ENCODE results near the gene BTAF1. TPM values are rescaled to one million over a fixed set of nuclear protein-coding genes. Genes with fewer than 3 reads are reported as not detected.
"Not testable (repeated sequence)": the region's sequence is repeated elsewhere in the genome, so short reads cannot be mapped to it uniquely, and the experiment has no call there.

Gene BTAF1
- total RNA-seq, 1 experiment from 2014 or later: 42.5 TPM

DNA sequence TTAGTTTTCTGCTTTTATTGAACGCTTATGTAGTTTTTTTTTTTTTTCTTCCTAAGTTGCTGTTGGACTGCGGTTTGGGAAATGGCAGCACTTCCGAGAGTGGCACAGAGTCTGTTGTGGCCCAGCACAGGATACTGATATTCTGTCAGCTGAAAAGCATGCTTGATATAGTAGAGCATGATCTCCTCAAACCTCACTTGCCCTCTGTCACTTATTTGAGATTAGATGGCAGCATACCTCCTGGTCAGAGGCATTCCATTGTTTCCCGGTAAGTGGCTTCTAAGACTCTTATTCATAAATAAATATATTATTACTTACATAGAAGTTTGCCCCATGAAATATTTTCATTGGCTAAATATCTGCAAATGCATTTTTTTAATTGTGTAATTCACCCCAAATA, 101.1 kb downstream of the BTAF1 start:
- Histone ChIP-seq H3K36me3 (ENCODE audit: control insufficient read depth in 1 of 2, insufficient read depth in 2 of 2, low read length in 2 of 2) (peaks cover 17 to 38% of the 10 kb centered on the region in 2 experiments), H3K4me3 (replicated peaks in 1 of 2; ENCODE audit: low read depth in 1 of 2, low read length in 2 of 2) (no peak overlapping the region), H3K27me3 (ENCODE audit: insufficient read depth, low read length) (no peaks in the 10 kb centered on the region), H3K4me1 (ENCODE audit: control insufficient read depth in 1 of 2, insufficient read depth in 2 of 2, low read length in 2 of 2) (peaks cover 0 to 4% of the 10 kb centered on the region in 2 experiments; a peak in 1 of 4 replicates), H4K20me1 (ENCODE audit: insufficient read depth) (no peaks in the 10 kb centered on the region), H3K4me2 (ENCODE audit: low read length) (no peak overlapping the region), H2AFZ (ENCODE audit: low read depth, low read length, poor library complexity, severe bottlenecking) (no peak overlapping the region), H3K79me2 (ENCODE audit: insufficient read depth, low read length) (no peaks in the 10 kb centered on the region), H3K9me2 (ENCODE audit: insufficient read depth) (no peaks in the 10 kb centered on the region), H3K9ac (ENCODE audit: low read length) (no peak overlapping the region), H3K27ac (ENCODE audit: low read depth, low read length) (no peak overlapping the region), H3K9me3 (ENCODE audit: control insufficient read depth in 1 of 2, insufficient read depth in 1 of 2, low read depth in 1 of 2, low read length in 2 of 2) (no peaks in the 10 kb centered on the region)
- CTCF ChIA-PET: no interaction called here
- TF ChIP-seq CEBPB (IDR thresholded peaks at IDR 0.05; ENCODE audit: low read depth): no peak
- TF ChIP-seq POLR2A (IDR thresholded peaks at IDR 0.05; ENCODE audit: borderline replicate concordance, extremely low read depth, insufficient read depth, insufficient read length): no peak
- TF ChIP-seq, protein P1, sequence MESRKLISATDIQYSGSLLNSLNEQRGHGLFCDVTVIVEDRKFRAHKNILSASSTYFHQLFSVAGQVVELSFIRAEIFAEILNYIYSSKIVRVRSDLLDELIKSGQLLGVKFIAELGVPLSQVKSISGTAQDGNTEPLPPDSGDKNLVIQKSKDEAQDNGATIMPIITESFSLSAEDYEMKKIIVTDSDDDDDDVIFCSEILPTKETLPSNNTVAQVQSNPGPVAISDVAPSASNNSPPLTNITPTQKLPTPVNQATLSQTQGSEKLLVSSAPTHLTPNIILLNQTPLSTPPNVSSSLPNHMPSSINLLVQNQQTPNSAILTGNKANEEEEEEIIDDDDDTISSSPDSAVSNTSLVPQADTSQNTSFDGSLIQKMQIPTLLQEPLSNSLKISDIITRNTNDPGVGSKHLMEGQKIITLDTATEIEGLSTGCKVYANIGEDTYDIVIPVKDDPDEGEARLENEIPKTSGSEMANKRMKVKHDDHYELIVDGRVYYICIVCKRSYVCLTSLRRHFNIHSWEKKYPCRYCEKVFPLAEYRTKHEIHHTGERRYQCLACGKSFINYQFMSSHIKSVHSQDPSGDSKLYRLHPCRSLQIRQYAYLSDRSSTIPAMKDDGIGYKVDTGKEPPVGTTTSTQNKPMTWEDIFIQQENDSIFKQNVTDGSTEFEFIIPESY (IDR thresholded peaks at IDR 0.05; ENCODE audit: extremely low read depth, insufficient replicate concordance, low read length): no peak
- TF ChIP-seq EGR1 (IDR thresholded peaks at IDR 0.05; ENCODE audit: low read depth): no peak
- no peak for TF ChIP-seq TCF7L2 (IDR thresholded peaks at IDR 0.05; ENCODE audit: borderline replicate concordance, extremely low read depth, insufficient read depth, insufficient read length)
- no peak for TF ChIP-seq SRF (IDR thresholded peaks at IDR 0.05; ENCODE audit: low read depth)
- TF ChIP-seq, protein P2, sequence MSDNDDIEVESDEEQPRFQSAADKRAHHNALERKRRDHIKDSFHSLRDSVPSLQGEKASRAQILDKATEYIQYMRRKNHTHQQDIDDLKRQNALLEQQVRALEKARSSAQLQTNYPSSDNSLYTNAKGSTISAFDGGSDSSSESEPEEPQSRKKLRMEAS (IDR thresholded peaks at IDR 0.05): no peak
- no peak for TF ChIP-seq ELF1 (IDR thresholded peaks at IDR 0.05; ENCODE audit: borderline replicate concordance, low read depth)
- no peak for TF ChIP-seq SP1 (IDR thresholded peaks at IDR 0.05; ENCODE audit: low read depth)
- ATAC-seq (no peak), DNase-seq (ENCODE audit: low read depth, low spot score) (no peak)
- POLR2A ChIA-PET: no interaction called here
- intact Hi-C loops (cut with micrococcal nuclease): no loop called here
- RAD21 ChIA-PET (ENCODE audit: low non-redundant PET in 1 of 2, low total read pairs in 2 of 2, uncharacterized antibody in 2 of 2, unreplicated experiment in 2 of 2): no interaction called here
- BruUV-seq (replicated peaks): no TSS peak

DNA sequence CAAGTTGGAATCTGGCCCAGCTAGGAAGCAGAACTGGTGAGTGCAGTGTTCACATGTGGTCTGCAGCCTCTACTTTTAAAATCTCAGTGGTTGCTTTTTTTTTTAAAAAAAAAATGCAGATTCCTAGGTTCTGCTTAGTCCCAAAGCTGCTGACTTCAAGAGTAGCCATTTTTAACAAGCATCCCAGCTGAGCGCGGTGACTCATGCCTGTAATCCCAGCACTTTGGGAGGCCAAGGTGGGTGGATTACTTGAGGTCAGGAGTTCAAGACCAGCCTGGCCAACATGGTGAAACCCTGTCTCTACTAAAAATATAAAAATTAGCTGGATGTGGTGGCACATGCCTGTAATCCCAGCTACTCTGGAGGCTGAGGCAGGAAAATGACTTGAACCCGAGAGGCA, 101.8 kb downstream of the BTAF1 start:
- ATAC-seq; H3K4me2 ChIP-seq (ENCODE audit: low read length); H3K79me2 ChIP-seq (ENCODE audit: insufficient read depth, low read length); BruUV-seq (replicated peaks); POLR2A ChIA-PET; H3K27ac ChIP-seq (ENCODE audit: low read depth, low read length); H3K9ac ChIP-seq (ENCODE audit: low read length); H2AFZ ChIP-seq (ENCODE audit: low read depth, low read length, poor library complexity, severe bottlenecking); CTCF ChIA-PET; H3K4me3 ChIP-seq (replicated peaks in 1 of 2; ENCODE audit: low read depth in 1 of 2, low read length in 2 of 2); H3K9me2 ChIP-seq (ENCODE audit: insufficient read depth); H3K4me1 ChIP-seq (ENCODE audit: control insufficient read depth in 1 of 2, insufficient read depth in 2 of 2, low read length in 2 of 2); intact Hi-C loops (cut with micrococcal nuclease); H3K9me3 ChIP-seq (ENCODE audit: control insufficient read depth in 1 of 2, insufficient read depth in 1 of 2, low read depth in 1 of 2, low read length in 2 of 2); RAD21 ChIA-PET (ENCODE audit: low non-redundant PET in 1 of 2, low total read pairs in 2 of 2, uncharacterized antibody in 2 of 2, unreplicated experiment in 2 of 2); H4K20me1 ChIP-seq (ENCODE audit: insufficient read depth); DNase-seq (ENCODE audit: low read depth, low spot score); H3K27me3 ChIP-seq (ENCODE audit: insufficient read depth, low read length): not testable (repeated sequence)
- H3K36me3 ChIP-seq (ENCODE audit: control insufficient read depth in 1 of 2, insufficient read depth in 2 of 2, low read length in 2 of 2): peaks cover 14 to 40% of the 10 kb centered on the region in 2 experiments
